NCI-H82 treated with DMSO at 0.1 percent for 48 hours (cell line): ENCODE results near the gene COL20A1.
"Not testable (repeated sequence)": the region's sequence is repeated elsewhere in the genome, so short reads cannot be mapped to it uniquely, and the experiment has no call there.

Source experiments
- DNase-seq: peaks from one replicate; lab custom pipeline; 2025; ENCODE audit not compliant: unreplicated experiment; lab: John Stamatoyannopoulos, UW

The COL20A1 gene

DNA sequence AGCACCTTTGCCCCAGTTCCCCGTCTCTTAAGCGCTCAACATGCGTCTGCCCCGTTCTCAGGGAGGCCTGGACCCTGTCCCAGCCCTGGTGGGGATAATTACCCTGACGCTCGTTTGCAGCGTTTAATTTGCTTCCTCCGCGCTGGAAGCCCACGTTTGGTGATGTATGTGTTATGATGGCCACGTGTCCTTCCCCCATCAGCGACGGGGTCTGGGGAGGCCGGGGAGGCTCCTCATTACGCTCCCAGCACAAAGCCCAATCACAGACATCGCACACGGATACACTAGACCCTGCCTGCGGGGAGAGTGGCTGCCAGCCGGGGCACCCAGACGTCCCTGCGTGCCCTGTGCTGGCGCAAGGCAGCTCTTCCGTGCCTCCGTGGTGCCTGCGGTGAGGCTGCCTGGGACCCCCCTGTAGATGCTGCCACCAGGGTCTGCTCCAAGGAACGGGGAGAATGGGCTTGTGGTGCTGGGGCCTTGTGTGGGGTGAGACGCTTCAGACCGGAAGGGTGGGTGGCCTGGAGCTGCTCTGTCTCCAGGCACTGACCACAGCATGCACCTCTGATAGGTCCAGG lies 78.4 kb downstream of the COL20A1 start:
- DNase-seq, result no peak

DNA sequence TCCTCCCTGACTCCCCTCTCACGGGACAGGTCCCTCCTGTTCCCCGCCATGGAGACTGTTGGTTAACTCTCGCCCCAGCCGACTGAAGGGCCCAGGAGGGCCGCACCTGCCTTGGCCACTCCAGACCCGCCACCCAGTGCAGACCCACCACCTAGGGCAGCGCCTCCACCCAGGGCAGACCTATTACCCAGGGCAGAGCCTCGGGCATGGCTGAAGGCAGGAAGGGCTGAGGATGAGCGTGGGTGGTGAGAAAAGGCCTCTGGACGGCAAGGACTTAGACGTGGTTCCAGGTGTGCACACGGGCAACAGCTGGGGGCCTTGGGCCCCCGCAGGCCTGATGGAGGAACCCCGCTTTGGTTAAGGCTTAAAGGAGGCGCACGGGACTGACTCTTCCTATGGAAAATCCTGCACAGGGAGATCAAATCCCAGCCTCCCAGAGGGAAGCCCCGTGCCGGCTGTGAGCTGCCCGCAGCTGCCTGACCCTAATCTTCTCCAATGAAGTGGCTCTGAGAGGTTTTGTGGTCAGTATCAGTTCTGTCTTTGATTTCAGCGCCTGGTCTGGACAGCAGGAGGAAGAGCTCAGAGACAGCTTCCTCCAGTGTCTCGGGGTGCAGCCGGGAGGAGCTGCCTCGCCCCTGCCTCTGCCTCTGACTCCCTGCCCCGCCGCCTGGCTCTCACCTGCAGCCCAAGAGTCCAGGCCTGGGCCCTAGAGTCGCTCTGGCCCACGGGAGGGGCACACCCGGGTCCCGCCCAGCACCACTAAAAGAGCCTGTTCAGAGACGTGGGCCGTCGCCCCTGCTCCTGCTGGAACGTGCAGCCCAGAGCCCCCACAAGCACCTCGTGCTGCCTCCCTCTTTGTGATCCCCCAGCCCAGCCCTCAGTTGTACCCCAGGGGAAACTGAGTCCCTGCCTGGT lies 80.2 kb downstream of the COL20A1 start:
- no peak for DNase-seq

DNA sequence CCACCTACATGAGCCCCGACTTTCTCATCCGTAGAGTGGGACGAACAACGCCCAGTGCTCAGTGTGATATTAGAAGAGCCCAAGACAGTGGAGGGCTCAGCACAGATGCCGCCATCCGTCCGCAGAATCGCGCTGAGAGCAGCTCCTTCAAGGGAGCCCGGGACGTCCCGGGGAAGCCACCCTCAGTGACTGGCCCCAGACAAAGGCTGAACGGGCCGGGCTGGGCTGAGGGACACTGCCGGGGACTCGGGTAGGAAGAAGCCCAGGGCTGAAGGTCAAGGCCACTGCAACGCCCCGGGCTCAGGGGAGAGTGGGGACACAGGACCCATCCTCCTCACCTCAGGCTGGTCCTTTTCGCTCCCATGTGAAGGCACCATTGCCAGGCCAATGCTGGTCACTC lies 81.0 kb downstream of the COL20A1 start:
- DNase-seq, result no peak

DNA sequence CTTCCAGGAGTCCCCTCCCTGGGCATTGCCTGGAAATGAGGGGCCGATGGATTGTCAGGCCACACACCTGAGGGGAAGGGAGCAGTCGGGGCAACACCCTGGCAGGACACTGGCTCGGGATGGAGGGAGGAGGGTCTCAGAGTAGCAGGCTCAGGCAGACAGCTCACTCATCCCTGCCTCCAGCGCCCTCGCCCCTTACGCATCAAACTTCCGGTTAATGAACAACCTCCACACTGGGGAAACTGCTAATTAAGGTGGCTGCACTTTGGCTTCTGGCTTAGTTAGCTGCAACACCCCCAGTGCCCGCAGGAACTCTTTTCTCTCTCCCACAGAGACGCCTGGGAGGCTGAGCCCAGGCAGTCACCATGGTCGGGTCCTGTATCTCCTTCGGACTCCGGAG lies 81.5 kb downstream of the COL20A1 start:
- DNase-seq, result no peak

DNA sequence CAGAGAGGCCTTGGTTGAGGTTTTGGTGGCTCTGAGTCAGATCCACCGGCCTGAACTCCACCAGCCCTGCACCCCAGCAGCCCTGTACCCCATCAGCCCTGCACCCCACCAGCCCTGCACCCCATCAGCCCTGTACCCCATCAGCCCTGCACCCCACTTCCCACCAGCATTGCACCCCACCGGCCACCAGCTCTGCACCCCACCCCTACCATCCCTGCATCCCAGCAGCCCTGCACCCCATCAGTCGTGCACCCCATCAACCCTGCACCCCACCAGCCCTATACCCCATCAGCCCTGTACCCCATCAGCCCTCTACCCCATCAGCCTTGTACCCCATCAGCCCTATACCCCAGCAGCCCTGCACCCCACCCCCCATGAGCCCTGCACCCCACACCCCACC lies 82.5 kb downstream of the COL20A1 start:
- DNase-seq, result no peak

DNA sequence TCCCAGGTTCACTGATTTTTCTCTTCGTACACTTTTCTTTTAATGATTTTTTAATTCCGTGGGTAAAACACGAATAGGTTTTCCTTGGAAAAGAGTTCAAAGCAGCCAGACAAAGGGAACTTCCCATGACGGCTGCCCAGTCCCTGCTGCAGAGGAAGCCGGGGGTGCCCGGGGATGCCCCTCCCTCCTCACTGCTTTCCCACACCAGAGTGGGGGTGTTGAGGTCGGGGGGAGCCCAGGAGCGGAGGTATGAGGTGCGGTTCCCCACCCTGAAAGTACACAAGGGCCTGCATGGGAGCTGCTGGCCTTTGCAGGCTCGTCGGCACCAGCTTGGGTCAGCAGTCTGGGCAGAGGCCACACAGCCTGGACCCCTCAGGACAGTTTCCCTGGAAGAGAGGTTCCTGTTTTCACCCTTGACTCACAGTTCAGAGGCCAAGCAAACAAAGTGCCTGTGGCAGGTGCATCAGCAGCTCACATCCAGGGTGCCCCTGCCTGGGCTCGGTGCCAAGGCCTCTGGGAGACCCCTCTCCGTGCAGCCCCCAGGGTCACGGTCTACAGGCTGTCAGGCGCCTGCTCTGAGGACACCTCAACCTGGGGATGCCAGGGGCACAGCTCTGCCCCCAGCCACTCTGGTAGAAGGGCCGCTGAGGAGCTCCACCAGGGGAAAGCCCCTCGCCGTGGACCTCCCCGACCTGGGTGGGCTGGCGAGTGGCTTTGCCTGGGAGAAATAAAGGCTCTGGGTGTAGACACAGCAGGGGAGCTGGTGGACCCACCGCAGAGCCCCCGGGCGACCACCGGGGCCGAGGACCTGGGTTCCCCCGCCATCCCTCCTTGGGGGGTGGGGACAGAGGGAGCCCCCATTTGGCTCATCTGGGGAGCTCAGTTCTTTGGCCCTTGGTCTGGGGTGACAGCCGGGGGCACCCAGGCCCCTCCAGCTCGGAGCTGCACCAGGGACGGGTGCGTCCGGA lies 83.6 kb downstream of the COL20A1 start:
- DNase-seq, result no peak

DNA sequence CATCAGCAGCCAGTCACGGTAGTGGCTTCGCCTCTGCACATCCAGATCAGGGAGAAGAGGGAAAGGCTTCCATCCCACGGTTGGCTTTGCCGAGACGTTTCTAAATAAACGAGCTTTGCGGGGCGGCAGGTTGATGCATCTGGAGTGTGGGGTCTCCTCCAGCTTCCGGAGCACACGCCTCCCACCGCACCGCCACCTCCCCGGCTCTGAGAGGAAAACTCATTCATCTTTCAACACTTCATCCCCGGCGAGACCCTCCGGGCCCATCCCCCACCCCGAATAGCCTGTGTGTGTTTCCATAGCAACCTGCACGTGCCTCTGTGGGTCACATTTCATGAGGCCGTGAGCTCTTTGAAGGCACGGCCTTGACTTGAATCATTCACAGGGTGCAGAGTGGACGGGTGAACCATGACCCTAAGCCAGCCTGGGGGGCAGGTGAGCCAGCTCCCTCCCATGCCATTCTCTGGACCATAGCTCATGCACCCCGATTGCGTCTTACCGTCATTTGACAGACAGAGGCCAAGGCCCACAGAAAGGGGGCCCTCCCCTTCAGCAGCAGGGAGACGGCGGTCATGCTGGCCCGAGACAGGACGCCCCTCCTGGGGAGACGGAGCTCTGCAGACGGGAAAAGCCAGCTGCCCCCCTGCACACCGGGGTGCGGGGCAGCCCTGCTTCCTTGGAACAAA lies 84.4 kb downstream of the COL20A1 start:
- no peak for DNase-seq

DNA sequence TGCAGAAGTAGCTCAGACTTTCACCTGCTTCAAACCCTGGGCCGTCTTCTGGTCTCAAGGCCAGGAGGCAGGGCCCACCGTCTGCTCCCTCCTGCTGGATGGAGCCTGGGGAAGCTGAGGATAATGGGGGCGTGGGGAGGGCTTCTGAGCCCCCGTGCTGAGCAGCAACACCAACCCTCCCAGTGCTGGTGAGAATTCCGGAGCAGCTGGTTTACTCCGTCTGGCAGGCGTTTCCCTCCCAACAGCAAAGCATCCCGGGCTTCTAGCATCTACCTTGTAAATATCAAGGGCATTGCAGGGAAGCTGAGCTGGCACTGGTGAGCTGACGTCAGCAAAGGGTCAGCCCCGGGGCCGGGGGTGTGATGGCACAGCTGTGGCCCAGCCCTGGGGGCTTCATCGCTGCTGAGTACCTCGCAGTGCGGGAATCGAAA lies 85.0 kb downstream of the COL20A1 start:
- no peak for DNase-seq

DNA sequence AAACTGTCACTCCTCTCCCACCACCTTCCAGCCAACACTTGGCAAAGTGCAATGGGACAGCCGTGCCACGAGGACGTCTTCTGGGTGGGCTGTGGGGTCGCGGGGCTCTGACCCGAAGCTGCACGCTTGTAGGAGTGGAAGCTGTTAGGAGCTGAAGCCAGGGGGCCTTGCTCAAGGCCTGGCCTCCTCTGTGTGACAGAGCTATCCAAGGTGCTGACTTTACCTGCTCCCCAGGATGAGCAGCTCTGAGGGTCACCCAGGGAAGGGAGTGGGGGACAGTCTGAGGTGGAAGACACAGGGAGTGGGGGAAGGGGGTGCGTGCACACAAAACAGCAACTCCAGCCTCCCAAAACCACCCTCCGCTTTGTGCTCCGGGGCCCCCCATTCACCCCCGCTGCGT lies 85.6 kb downstream of the COL20A1 start:
- DNase-seq, result no peak

DNA sequence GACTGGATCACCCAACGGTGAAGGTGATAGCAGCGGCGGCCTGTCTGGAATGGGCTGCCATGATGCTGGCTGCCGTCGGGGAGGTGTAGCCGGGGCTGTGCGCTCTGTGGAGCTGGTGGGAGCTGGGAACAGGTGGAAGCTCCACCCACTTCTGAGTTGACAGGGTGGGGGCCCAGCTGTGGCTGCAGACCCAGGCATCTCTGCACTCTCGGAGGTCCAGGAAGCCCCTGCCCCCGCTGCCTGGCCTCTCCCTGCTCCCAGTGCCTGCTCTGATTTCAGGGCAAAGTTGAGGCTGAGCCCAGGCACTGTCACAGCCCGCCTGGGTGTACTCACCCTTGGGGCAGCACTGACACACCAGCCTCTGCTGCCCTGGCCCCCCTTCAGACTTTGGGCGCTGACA lies 86.3 kb downstream of the COL20A1 start:
- no peak for DNase-seq

DNA sequence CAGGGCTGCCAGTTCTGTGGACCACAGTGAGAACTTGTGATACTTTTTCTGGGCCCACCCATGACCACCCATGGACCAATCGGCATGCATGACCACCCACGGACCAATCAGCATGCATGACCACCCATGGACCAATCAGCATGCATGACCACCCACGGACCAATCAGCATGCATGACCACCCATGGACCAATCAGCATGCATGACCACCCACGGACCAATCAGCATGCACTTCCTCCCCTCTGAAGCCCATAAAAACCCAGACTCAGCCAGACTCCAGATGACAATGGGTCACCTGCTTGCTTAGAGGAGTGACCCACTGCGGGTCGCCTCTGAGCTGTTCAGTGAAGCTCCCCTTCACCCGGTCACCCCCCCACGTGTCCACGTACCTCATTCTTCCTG lies 86.9 kb downstream of the COL20A1 start:
- DNase-seq, result not testable (repeated sequence)

DNA sequence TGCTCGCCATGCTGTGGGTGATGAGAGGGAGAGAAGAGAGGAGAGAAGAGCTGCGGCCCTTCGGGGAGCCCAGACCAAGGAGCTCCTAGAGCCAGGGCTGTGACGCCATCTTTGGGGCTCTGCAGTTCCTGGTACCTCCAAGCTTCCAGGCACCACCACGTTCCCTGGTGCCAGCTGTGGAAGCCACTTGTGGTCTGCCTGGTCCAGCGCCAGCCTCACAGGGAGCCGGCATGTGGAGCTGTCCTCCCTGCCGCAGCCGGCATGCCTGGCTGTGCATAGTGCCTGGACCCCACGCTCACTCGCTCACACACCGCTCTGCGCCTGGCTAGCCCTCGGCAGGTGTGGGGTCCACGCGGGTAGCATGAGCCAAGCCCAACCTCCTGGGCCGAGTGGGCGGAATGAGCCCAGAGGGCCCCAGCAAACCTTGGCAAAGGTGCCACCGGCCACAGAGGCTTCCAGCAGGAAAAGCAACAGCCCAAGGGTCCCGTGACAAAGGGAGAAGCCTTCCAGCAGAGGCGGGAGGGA lies 87.4 kb downstream of the COL20A1 start:
- no peak for DNase-seq

DNA sequence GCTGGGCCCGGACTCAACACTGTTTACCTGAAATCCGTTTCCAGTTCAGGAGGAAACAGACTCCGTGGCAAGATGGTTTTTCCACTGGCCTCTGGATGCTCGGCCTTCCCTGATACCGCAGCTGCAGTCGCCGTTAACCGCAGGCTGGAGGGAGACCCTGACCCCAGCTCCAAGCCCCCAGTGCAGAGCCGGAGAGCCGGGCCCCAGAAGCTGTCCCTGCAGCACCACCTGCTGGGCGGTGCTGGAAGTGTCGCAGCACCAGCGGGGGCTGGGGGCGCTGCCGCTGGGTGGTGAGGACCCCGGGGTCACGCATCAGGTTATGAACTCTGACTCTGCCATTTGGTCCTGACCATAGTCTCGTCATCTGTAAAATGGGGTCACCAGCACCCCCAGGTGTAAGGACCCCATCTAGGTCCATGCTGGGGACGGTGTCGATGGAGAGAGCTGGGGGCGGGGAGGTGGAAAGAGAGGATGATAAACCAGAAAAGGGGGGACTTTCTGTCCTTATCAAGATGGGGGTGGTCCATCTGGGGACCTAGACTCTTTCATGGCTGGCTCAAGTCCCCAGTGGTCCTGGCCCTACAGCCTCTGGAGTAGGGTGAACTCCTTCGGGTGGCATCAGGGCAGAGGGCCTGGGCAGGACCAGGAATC lies 88.9 kb downstream of the COL20A1 start:
- no peak for DNase-seq

DNA sequence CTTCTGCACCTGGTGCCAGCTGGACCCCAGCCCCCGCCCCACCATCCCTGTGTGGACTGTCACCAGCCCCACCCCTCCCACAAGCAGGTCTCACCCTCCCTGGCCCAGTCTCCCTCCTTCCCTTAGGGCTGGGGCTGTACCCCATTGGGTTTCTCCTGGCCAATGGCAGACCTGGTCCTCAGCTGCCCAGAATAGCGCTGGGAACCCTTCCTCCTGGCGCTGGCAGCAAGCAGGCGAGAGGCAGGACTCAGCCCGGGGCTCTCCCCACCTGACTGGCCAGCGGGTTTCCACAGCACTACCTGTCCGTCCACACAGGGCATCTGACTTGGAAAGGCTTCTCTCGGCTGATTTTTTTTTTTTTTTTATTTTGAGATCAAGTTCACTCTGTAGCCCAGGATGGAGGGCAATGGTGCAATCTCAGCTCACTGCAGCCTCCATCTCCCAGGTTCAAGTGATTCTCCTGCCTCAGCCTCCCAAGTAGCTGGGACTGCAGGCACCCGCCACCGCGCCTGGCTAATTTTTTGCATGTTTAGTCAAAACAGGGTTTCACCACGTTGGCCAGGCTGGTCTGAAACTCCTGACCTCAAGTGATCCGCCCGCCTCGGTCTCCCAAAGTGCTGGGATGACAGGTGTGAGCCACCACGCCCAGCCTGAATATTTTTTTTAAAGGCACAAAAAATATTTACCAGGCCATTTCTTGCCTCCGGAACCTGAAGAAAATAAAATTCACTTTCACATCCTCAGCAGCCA lies 89.7 kb downstream of the COL20A1 start:
- no peak for DNase-seq

DNA sequence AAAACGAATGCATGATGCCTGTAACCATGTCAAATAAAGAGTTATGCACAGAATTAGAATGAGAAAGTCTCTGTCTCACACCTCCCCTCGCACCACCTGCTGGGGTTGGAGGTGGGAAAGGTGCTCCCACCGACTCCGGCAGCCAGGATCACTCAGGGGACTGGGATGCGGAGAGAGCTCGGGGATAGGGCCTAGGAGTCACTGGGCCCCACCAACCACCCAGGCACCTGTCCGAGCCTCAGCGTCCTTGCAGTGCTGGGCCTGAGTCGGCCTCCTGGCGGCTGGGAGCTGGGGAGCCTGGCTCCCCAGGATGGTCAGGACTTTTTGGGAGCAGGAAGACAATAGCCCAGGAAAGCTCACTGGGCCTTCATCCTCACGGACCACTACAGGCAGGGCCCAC lies 90.6 kb downstream of the COL20A1 start:
- DNase-seq, result no peak

DNA sequence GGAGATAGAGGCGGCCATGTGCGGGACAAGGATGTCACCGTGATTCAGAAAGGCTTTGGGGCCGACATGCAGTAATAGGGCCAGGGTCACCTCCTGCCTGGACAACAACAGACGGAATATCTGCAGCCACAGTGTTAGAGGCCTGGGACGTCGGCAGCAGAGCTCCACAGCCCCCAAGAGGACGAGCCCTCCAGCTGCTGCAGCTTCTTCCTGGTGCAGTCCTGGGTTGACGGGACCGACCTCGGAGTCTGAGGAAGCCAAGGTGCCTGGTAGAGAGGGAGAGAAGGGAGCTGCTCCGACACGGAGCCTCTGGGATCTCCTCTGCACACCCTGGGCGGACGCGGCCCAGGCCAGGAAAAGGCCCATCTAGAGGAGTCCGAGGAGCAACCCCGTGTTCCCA lies 91.3 kb downstream of the COL20A1 start:
- no peak for DNase-seq
